ENCODE results near the gene FYN. TPM values are rescaled to one million over a fixed set of nuclear protein-coding genes. Genes with fewer than 3 reads are reported as not detected.

FYN gene
- polyA plus RNA-seq, 1 donor (not counting 4 experiments of a cell fraction or from before 2014, with no cell fraction given), result 24.7 TPM

GRCh38 chr6:111646034-111646433 is 227.2 kb downstream of the FYN start:
- Histone ChIP-seq H2AFZ (ENCODE audit: control insufficient read depth, low read length) (no peak overlapping the region), H3K4me1 (ENCODE audit: control insufficient read depth, extremely low read depth, insufficient read depth, low read length) (no peaks in the 10 kb centered on the region), H3K27me3 (ENCODE audit: control insufficient read depth, extremely low read depth, insufficient read depth, low read length) (no peaks in the 10 kb centered on the region), H3K36me3 (ENCODE audit: control insufficient read depth in 2 of 2, extremely low read depth in 1 of 2, insufficient read depth in 2 of 2, low read length in 2 of 2) (no peaks in the 10 kb centered on the region), H3K4me3 (ENCODE audit: control insufficient read depth in 2 of 3, extremely low read depth in 1 of 3, insufficient read depth in 2 of 3, low read depth in 1 of 3, low read length in 3 of 3) (no peak overlapping the region), H4K20me1 (ENCODE audit: control insufficient read depth, extremely low read depth, insufficient read depth, low read length) (no peaks in the 10 kb centered on the region), H3K27ac (ENCODE audit: control insufficient read depth, insufficient read depth, low read length) (no peak overlapping the region), H3K9ac (ENCODE audit: control insufficient read depth, extremely low read depth, insufficient read depth, low read length) (no peak overlapping the region), H3K9me1 (ENCODE audit: control insufficient read depth, extremely low read depth, insufficient read depth, low read length) (no peaks in the 10 kb centered on the region), H3K9me3 (ENCODE audit: control insufficient read depth, low read depth, low read length) (no peaks in the 10 kb centered on the region), H3K79me2 (ENCODE audit: control insufficient read depth, insufficient read depth, low read length) (no peaks in the 10 kb centered on the region), H3K4me2 (ENCODE audit: control insufficient read depth, extremely low read depth, insufficient read depth, low read depth, low read length) (no peak overlapping the region)
- DNase-seq (ENCODE audit: low read depth, low spot score) (no peak), FAIRE-seq (no peak)
- TF ChIP-seq EZH2 (IDR thresholded peaks at IDR 0.05; ENCODE audit: low read length), result no peak
- TF ChIP-seq CTCF (optimal IDR thresholded peaks at IDR 0.05 in 1 of 3, IDR thresholded peaks at IDR 0.05 in 1 of 3, conservative IDR thresholded peaks at IDR 0.05 in 1 of 3; ENCODE audit: extremely low read depth in 1 of 3, insufficient read depth in 2 of 3, low read length in 3 of 3), result no peak
- dilution Hi-C loops (cut with MboI; ENCODE audit: extremely low pct_ligation_motif_present, low sequenced_read_pairs), result no loop called here

- Histone ChIP-seq H3K27me3 (ENCODE audit: control insufficient read depth, extremely low read depth, insufficient read depth, low read length) (no peaks in the 10 kb centered on the region), H3K4me3 (ENCODE audit: control insufficient read depth in 2 of 3, extremely low read depth in 1 of 3, insufficient read depth in 2 of 3, low read depth in 1 of 3, low read length in 3 of 3) (no peak overlapping the region), H3K9me1 (ENCODE audit: control insufficient read depth, extremely low read depth, insufficient read depth, low read length) (no peaks in the 10 kb centered on the region), H3K9me3 (ENCODE audit: control insufficient read depth, low read depth, low read length) (no peaks in the 10 kb centered on the region), H3K36me3 (ENCODE audit: control insufficient read depth in 2 of 2, extremely low read depth in 1 of 2, insufficient read depth in 2 of 2, low read length in 2 of 2) (no peaks in the 10 kb centered on the region), H3K9ac (ENCODE audit: control insufficient read depth, extremely low read depth, insufficient read depth, low read length) (no peak overlapping the region), H3K27ac (ENCODE audit: control insufficient read depth, insufficient read depth, low read length) (no peak overlapping the region), H3K4me2 (ENCODE audit: control insufficient read depth, extremely low read depth, insufficient read depth, low read depth, low read length) (no peak overlapping the region), H4K20me1 (ENCODE audit: control insufficient read depth, extremely low read depth, insufficient read depth, low read length) (no peaks in the 10 kb centered on the region), H2AFZ (ENCODE audit: control insufficient read depth, low read length) (no peak overlapping the region), H3K79me2 (ENCODE audit: control insufficient read depth, insufficient read depth, low read length) (no peaks in the 10 kb centered on the region), H3K4me1 (ENCODE audit: control insufficient read depth, extremely low read depth, insufficient read depth, low read length) (no peaks in the 10 kb centered on the region)
- no peak for FAIRE-seq
- DNase-seq (ENCODE audit: low read depth, low spot score), result no peak
- TF ChIP-seq EZH2 (IDR thresholded peaks at IDR 0.05; ENCODE audit: low read length) (no peak), CTCF (optimal IDR thresholded peaks at IDR 0.05 in 1 of 3, IDR thresholded peaks at IDR 0.05 in 1 of 3, conservative IDR thresholded peaks at IDR 0.05 in 1 of 3; ENCODE audit: extremely low read depth in 1 of 3, insufficient read depth in 2 of 3, low read length in 3 of 3) (no peak)
- dilution Hi-C loops (cut with MboI; ENCODE audit: extremely low pct_ligation_motif_present, low sequenced_read_pairs), result no loop called here
Measured at GRCh38 chr6:111644893-111645430, 228.3 kb downstream of the FYN start.
